HEK293 (cell line): ENCODE measurements around the gene CREG2.

Source experiments
- SETDB1 ChIP-seq: IDR thresholded peaks from one replicate; pipeline ENCODE4 v1.6.1; 2017; ENCODE audit warnings: mild to moderate bottlenecking, low read length, moderate library complexity, mixed read lengths; ENCODE audit not compliant: insufficient read length
- SP2 ChIP-seq: fragments of 450-650 bp; formaldehyde crosslinking; IDR thresholded peaks from 2 replicates; pipeline ENCODE4 v1.5.1; 2016; ENCODE audit warnings: missing biosample characterization, missing genetic modification characterization
- ZBTB1 ChIP-seq: fragments of 450-650 bp; formaldehyde crosslinking; IDR thresholded peaks from 2 replicates; pipeline ENCODE4 v1.5.1; 2016; ENCODE audit warnings: missing biosample characterization, missing genetic modification characterization
- ZNF155 ChIP-seq: fragments of 450-650 bp; formaldehyde crosslinking; IDR thresholded peaks from 2 replicates; pipeline ENCODE4 v1.5.1; 2016; ENCODE audit warnings: missing biosample characterization, missing genetic modification characterization
- ZNF174 ChIP-seq: fragments of 450-650 bp; formaldehyde crosslinking; IDR thresholded peaks from 2 replicates; pipeline ENCODE4 v1.5.0; 2017; ENCODE audit warnings: missing biosample characterization, mild to moderate bottlenecking, missing genetic modification characterization
- ZNF707 ChIP-seq: fragments of 450-650 bp; formaldehyde crosslinking; IDR thresholded peaks from 2 replicates; pipeline ENCODE4 v1.5.1; 2016; ENCODE audit warnings: missing biosample characterization, missing genetic modification characterization
- TF ChIP-seq, protein P1 (sequence below): fragments of 450-650 bp; formaldehyde crosslinking; IDR thresholded peaks from 2 replicates; pipeline ENCODE4 v1.5.1; 2016; ENCODE audit warnings: missing biosample characterization, missing genetic modification characterization

DNA sequence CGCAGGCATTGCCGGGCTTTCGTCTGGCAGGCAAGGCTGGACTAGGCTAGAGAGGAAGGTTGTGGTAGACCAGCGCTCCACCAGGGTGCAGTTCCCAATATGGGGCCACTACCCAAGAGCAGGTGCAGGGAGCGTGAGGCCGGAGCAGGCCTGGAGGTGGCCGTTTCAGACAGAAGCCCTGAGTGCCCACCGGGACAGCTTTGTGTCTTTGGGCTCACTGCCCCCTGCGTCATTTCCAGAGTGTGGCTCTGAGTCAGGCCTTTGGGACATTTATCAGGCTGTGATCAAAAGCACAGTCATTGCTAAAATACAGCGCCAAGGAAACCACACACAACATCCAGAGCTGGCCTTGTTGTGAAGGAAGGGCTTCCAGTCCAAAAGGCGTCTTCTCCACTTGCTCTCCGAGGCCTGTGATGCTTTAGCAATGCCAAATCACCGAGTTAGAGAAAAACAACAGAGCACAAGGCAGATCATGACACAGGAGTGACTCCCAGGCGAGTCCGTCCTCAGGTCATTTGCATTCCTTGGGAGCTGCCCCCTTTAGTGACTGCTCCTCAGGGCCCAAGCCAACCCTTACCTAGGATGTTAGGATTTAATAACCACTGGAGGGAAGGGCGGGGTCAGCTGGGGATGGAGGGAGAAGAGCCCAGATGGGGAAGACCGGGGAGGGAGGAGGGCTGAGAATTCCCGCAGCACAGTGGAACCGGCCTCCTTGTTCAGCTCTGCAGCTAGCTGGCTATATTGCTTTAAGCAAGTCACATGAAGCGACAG, 45.3 kb upstream of the CREG2 start:
- TF ChIP-seq, protein P1, sequence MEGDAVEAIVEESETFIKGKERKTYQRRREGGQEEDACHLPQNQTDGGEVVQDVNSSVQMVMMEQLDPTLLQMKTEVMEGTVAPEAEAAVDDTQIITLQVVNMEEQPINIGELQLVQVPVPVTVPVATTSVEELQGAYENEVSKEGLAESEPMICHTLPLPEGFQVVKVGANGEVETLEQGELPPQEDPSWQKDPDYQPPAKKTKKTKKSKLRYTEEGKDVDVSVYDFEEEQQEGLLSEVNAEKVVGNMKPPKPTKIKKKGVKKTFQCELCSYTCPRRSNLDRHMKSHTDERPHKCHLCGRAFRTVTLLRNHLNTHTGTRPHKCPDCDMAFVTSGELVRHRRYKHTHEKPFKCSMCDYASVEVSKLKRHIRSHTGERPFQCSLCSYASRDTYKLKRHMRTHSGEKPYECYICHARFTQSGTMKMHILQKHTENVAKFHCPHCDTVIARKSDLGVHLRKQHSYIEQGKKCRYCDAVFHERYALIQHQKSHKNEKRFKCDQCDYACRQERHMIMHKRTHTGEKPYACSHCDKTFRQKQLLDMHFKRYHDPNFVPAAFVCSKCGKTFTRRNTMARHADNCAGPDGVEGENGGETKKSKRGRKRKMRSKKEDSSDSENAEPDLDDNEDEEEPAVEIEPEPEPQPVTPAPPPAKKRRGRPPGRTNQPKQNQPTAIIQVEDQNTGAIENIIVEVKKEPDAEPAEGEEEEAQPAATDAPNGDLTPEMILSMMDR (tag by site-specific recombination) = no peak
- TF ChIP-seq ZNF707 = no peak
- no peak for TF ChIP-seq SP2 (tag by site-specific recombination)
- TF ChIP-seq ZBTB1 (tag by site-specific recombination) = no peak
- TF ChIP-seq ZNF174 (tag by site-specific recombination) = no peak
- TF ChIP-seq ZNF155 (tag by site-specific recombination) = no peak
- no peak for TF ChIP-seq SETDB1
